Ovary (tissue), 9 donors: ENCODE results near the gene FGD4. TPM values are rescaled to one million over a fixed set of nuclear protein-coding genes. Genes with fewer than 3 reads are reported as not detected.

Source experiments
- DNase-seq, 5 donors: peaks; one replicate each; pipeline ENCODE4 v3.0.0-alpha.2; 2019 to 2020
- H3K27ac ChIP-seq, 2 donors: fragments of 200-600 bp; one replicate each; pipeline versions ENCODE4 v1.5.1 to v1.8.0; 2019 to 2022
- H3K27me3 ChIP-seq: fragments of 200-600 bp; one replicate; pipeline ENCODE4 v1.8.0; 2022
- H3K36me3 ChIP-seq: fragments of 200-600 bp; sonication (generic); one replicate; pipeline ENCODE4 v1.5.1; 2019
- H3K4me1 ChIP-seq: one replicate; pipeline ENCODE4 v1.8.1; 2013; ENCODE audit warnings: mild to moderate bottlenecking, moderate library complexity; ENCODE audit not compliant: insufficient read depth
- H3K4me3 ChIP-seq: fragments of 200-600 bp; sonication (generic); one replicate; pipeline ENCODE4 v1.5.1; 2017
- H3K9me3 ChIP-seq, 2 donors: fragments of 200-600 bp in 1 of 2; sonication (generic) in 1 of 2; one replicate each; pipeline versions ENCODE4 v1.5.1 to v1.8.1; 2013 to 2019; ENCODE audit warnings: mild to moderate bottlenecking in 1 of 2, moderate library complexity in 1 of 2
- EP300 ChIP-seq: sonication (generic); formaldehyde crosslinking; IDR thresholded peaks from one replicate; pipeline ENCODE4 v1.6.1; 2017; ENCODE audit warnings: antibody characterized with exemption
- POLR2A ChIP-seq: fragments of 450-650 bp; IDR thresholded peaks from one replicate; pipeline ENCODE4 v1.6.1; 2017; ENCODE audit warnings: antibody characterized with exemption, mild to moderate bottlenecking, moderate library complexity
- whole genome bisulfite sequencing, 3 donors: extraction: QIAGEN DNeasy Blood & Tissue Kit in 1 of 3; methylation state at CpG; one replicate each; pipeline versions ENCODE4 v1.1.5 to v1.1.7; 2013 to 2017; 5-methylcytosine and 5-hydroxymethylcytosine counted together
- intact Hi-C, 4 donors: fragments of 100-400 bp; cut with DNase I; formaldehyde crosslinking; loops; one replicate each; pipeline versions ENCODE4 v1.11.0 to v1.15.1; 2022 to 2023
- polyA plus RNA-seq, 2 donors: library from polyadenylated mRNA; stranded (reverse); fragments of 200-250 nt in 1 of 2; fragments of 350-450 nt in 1 of 2; fragmentation: Illumina TruSeq in 1 of 2; extraction: RNeasy Lipid Tissue Mini Kit (QIAGEN cat#74804) in 1 of 2; gene quantifications; one replicate each; pipeline ENCODE4 v1.2.3, GENCODE V29; 2013 to 2014
- total RNA-seq, 7 donors: library from RNA; depleted of rRNA in 2 of 7; stranded (reverse); fragments of >200 nt in 2 of 7; fragmentation: NEBNext Ultra II Directional in 3 of 7; extraction: Animal tissue kit (Norgen Biotek cat#: 25700) in 3 of 7; gene quantifications; one replicate each; pipeline versions ENCODE4 v1.1.0 to v1.2.4, GENCODE V29; 2016 to 2023
- TF ChIP-seq, protein P1 (sequence below), 3 donors: fragments of 450-650 bp in 2 of 3; fragments of 200-600 bp in 1 of 3; IDR thresholded peaks; one replicate each; pipeline versions ENCODE4 v1.5.1 to v1.8.0; 2016 to 2022; ENCODE audit warnings: antibody characterized with exemption in 3 of 3, mild to moderate bottlenecking in 1 of 3
- donor health status: DM: no; HTN: no; CAD: no; lungs with moderate emphysema.
- donor health status: DM: no; HTN: no; CAD: no.
- donor health status: Bipolar disorder and iron deficiency.
- donor health status: DM: yes; HTN: yes; CAD: no.
- donor health status: DM: no; HTN: no; CAD: no.
- donor health status: DM: yes; HTN: yes; CAD: no.

Gene FGD4
- total and polyA plus RNA-seq, 9 donors = 14.6 to 85.0 (median 51.6) TPM

DNA sequence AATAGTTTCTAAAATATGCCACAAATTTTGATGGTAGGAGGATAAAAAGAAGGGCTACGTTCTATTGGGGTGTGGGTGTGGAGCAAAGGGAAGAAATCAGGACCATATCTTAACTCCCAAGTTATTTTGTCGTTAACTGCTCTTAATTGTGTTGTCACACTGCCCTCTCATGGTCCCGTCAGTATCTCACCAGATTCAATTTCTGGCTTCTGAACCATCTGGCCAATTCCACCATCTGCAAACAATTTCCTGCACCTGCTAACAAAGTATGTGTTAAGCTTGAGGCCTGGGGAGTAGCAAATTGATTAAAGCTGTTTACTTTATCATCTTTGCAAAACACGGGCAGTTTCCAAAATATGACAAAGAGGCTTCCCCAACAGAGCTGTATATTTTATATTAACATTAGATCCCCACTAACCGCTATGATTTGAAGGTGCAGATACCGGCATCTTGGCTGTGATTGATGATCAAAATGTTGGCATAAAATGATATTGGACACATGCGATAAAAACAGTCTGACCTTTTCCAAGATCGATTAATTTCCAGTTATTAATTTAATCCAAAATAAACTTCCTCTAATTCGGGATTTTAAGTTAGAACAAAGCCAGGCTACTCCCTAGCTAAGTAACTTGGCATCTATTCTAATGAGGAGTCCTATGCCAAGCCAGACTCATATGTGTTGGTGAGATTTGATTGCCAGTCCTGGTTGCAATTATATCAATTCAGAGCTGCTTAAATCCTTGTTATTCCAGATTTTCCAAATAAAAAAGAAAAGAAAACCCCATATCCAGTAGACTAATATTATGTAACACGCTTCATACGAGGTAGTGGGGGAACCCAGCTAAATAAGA, 272.8 kb downstream of the FGD4 start:
- TF ChIP-seq POLR2A = no peak
- TF ChIP-seq, protein P1, sequence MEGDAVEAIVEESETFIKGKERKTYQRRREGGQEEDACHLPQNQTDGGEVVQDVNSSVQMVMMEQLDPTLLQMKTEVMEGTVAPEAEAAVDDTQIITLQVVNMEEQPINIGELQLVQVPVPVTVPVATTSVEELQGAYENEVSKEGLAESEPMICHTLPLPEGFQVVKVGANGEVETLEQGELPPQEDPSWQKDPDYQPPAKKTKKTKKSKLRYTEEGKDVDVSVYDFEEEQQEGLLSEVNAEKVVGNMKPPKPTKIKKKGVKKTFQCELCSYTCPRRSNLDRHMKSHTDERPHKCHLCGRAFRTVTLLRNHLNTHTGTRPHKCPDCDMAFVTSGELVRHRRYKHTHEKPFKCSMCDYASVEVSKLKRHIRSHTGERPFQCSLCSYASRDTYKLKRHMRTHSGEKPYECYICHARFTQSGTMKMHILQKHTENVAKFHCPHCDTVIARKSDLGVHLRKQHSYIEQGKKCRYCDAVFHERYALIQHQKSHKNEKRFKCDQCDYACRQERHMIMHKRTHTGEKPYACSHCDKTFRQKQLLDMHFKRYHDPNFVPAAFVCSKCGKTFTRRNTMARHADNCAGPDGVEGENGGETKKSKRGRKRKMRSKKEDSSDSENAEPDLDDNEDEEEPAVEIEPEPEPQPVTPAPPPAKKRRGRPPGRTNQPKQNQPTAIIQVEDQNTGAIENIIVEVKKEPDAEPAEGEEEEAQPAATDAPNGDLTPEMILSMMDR (IDR thresholded peaks at IDR 0.05) = peak; percentile 31 to 49 (median 38)
- 10 to 16% (median 12%) methylated on average over 11 of the region's 11 CpGs for WGBS, 3 donors
- Histone ChIP-seq H3K27ac (no peak overlapping the region), H3K9me3 (no peaks in the 10 kb centered on the region), H3K27me3 (no peaks in the 10 kb centered on the region), H3K4me1 (no peaks in the 10 kb centered on the region), H3K4me3 (no peak overlapping the region), H3K36me3 (no peaks in the 10 kb centered on the region)
- intact Hi-C loops = loop anchor here in 3 of 4 donors (10.0 kb wide), 2 partner anchors 307 to 1017 kb away; partner anchors contain the start of gene ETFBKMT (in 2 of the 3)
- peak in 3 of 5 donors; percentile 34 to 58 (median 47) for DNase-seq

DNA sequence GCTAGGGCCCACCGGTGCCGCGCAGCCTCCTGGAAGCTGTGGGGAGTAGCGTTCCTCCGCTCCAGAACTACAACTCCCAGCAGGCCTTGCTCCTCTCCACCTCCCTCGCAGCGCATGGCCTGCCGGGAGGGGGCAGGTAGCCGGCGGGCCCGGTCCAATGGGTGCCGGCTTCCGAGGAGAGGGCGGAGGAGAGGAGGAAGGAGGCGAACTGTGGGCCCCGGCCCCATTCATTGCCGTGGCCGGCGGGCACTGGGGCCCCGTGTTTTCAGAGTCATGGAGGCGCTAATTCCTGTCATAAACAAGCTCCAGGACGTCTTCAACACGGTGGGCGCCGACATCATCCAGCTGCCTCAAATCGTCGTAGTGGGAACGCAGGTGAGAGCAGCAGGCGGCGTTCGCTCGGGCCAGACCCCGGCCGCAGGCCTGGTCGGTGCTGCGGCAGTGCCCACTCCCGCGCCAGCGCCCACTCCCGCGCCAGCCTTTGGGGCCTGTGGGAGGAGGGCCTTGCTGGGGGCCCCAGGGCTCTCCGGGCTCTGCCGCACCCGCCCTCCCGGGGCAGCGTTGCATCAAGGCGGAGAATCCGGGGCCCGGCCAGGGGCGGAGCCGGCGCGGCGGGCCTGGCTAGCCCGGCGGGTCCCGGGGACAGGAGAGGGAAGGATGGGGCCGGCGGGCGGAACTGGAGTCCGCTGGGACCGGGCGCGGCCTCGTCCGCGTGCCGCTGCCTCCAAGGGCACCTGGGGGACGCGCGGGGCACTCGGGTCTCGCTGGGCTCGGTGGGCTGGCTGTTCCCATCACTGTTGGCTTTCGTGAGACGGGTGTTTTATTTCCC, 279.9 kb downstream of the FGD4 start, which contains the start of gene DNM1L:
TSS of gene DNM1L (plus strand) at position 211 of the 829 bp plus-strand sequence. CDS start at position 274, 63 bp downstream.
- peak within 1 kb of the TSS; percentile 76 to 90 for H3K27ac ChIP-seq
- TF ChIP-seq EP300 (no peak), POLR2A (peak; percentile 66)
- TF ChIP-seq, protein P1 (IDR thresholded peaks at IDR 0.05) = peak in 2 of 3 donors; percentile 25 to 45
- intact Hi-C loops = loop anchor here in 3 of 4 donors (10.0 kb wide), 2 partner anchors 315 to 1025 kb away; partner anchors contain the start of gene ETFBKMT (in 2 of the 3)
- WGBS, 3 donors = 0 to 1% (median 0%) methylated on average over 66 to 76 of the region's 76 CpGs
- H3K9me3 ChIP-seq = no peaks in the 10 kb centered on the region
- DNase-seq = peak; percentile 93 to 94 (median 94)
- no peaks in the 10 kb centered on the region for H3K36me3 ChIP-seq
- H3K27me3 ChIP-seq = no peaks in the 10 kb centered on the region
- H3K4me1 ChIP-seq = no peaks in the 10 kb centered on the region
- peak within 1 kb of the TSS; percentile 99 for H3K4me3 ChIP-seq

DNA sequence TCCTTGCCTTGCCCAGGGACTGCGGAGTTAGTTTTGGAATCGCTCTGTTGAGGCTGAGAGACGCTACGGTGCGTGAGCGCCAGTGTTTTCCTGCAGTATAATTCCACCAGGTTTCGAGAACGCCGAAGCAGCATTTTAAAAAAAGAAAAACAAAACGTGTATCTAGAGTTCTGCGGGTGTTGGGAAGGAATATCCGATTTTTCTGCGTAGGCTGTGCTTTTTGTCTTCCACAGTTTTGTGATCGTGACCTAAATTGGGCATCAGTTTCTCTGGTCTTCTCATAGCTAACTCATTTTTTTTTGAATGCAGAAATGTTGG, 280.5 kb downstream of the FGD4 start:
- peak overlapping the region; percentile 76 to 90 for H3K27ac ChIP-seq
- H3K4me3 ChIP-seq = peak overlapping the region; percentile 99
- DNase-seq = no peak
- no peaks in the 10 kb centered on the region for H3K27me3 ChIP-seq
- H3K36me3 ChIP-seq = no peaks in the 10 kb centered on the region
- TF ChIP-seq POLR2A (no peak), EP300 (no peak)
- TF ChIP-seq, protein P1 (IDR thresholded peaks at IDR 0.05) = no peak
- WGBS, 3 donors = 0 to 1% (median 0%) methylated on average over 14 of the region's 14 CpGs
- no peaks in the 10 kb centered on the region for H3K4me1 ChIP-seq
- intact Hi-C loops = loop anchor here in 3 of 4 donors (10.0 kb wide), 2 partner anchors 315 to 1025 kb away; partner anchors contain the start of gene ETFBKMT (in 2 of the 3)
- no peaks in the 10 kb centered on the region for H3K9me3 ChIP-seq

DNA sequence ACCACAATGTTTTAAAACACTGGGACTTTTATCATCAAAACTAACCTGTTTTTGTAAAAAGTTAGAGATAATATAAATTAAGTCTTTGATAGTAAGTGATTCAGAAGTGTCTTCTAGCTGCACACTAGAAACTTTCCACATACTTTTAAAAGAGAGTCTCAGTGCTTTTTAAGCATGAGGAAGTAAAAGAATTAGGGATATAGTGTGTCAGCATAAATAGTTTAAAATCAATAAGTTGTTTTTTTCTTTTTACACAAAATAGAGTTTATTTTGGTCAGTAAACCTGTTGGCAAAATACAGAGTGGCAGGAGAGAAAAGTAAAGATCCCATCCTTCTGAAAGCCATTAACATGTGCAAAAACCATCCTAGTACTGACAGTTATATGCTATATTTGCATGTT, 281.4 kb downstream of the FGD4 start:
- H3K4me1 ChIP-seq = no peaks in the 10 kb centered on the region
- H3K9me3 ChIP-seq = no peaks in the 10 kb centered on the region
- no peak for DNase-seq
- peak overlapping the region; percentile 99 for H3K4me3 ChIP-seq
- no peak overlapping the region for H3K27ac ChIP-seq
- TF ChIP-seq EP300 = no peak
- TF ChIP-seq, protein P1 (IDR thresholded peaks at IDR 0.05) = no peak
- TF ChIP-seq POLR2A = no peak
- intact Hi-C loops = no loop called here
- H3K36me3 ChIP-seq = no peaks in the 10 kb centered on the region
- no peaks in the 10 kb centered on the region for H3K27me3 ChIP-seq
